ENCODE results near the gene MEIS2.

MEIS2 gene

GRCh38 chr15:37040072-37040742 lies 60.1 kb downstream of the MEIS2 start:
- no peak for DNase-seq (ENCODE audit: low read depth)

GRCh38 chr15:37038716-37039106 lies 61.6 kb downstream of the MEIS2 start:
- no peak for DNase-seq (ENCODE audit: low read depth)

GRCh38 chr15:37037850-37038715 lies 62.3 kb downstream of the MEIS2 start:
- DNase-seq (ENCODE audit: low read depth): no peak

- DNase-seq (ENCODE audit: low read depth): no peak
These were observed 63.2 kb downstream of the MEIS2 start for GRCh38 chr15:37037071-37037655.

GRCh38 chr15:37034835-37035748 lies 65.3 kb downstream of the MEIS2 start:
- no peak for DNase-seq (ENCODE audit: low read depth)

- DNase-seq (ENCODE audit: low read depth): no peak
These were observed 66.0 kb downstream of the MEIS2 start for GRCh38 chr15:37034392-37034791.

- DNase-seq (ENCODE audit: low read depth): no peak
These were observed 68.1 kb downstream of the MEIS2 start for GRCh38 chr15:37032091-37032775.

- no peak for DNase-seq (ENCODE audit: low read depth)
These were observed 69.2 kb downstream of the MEIS2 start for GRCh38 chr15:37031198-37031597.

GRCh38 chr15:37028625-37029296 lies 71.6 kb downstream of the MEIS2 start:
- no peak for DNase-seq (ENCODE audit: low read depth)

- DNase-seq (ENCODE audit: low read depth): no peak
These were observed 79.5 kb downstream of the MEIS2 start for GRCh38 chr15:37020852-37021251.

GRCh38 chr15:37019479-37020433 lies 80.6 kb downstream of the MEIS2 start:
- no peak for DNase-seq (ENCODE audit: low read depth)

GRCh38 chr15:37017031-37017625 lies 83.2 kb downstream of the MEIS2 start:
- no peak for DNase-seq (ENCODE audit: low read depth)

- no peak for DNase-seq (ENCODE audit: low read depth)
These were observed 84.1 kb downstream of the MEIS2 start for GRCh38 chr15:37016231-37016630.

- no peak for DNase-seq (ENCODE audit: low read depth)
These were observed 84.9 kb downstream of the MEIS2 start for GRCh38 chr15:37015451-37015850.

GRCh38 chr15:37015035-37015434 lies 85.3 kb downstream of the MEIS2 start:
- no peak for DNase-seq (ENCODE audit: low read depth)

GRCh38 chr15:37014566-37014965 lies 85.8 kb downstream of the MEIS2 start:
- no peak for DNase-seq (ENCODE audit: low read depth)

- DNase-seq (ENCODE audit: low read depth): no peak
These were observed 86.2 kb downstream of the MEIS2 start for GRCh38 chr15:37014137-37014536.

GRCh38 chr15:37010595-37010994 lies 89.8 kb downstream of the MEIS2 start:
- DNase-seq (ENCODE audit: low read depth): no peak

GRCh38 chr15:37009288-37009687 lies 91.1 kb downstream of the MEIS2 start:
- no peak for DNase-seq (ENCODE audit: low read depth)

Measured in stimulated activated CD8-positive, alpha-beta memory T cell treated with anti-CD3 and anti-CD28 coated beads, Interleukin-7, amount 100 ng/mL, for 24 hours (primary cell).